ENCODE data around the gene AKT1S1.

AKT1S1 gene

DNA sequence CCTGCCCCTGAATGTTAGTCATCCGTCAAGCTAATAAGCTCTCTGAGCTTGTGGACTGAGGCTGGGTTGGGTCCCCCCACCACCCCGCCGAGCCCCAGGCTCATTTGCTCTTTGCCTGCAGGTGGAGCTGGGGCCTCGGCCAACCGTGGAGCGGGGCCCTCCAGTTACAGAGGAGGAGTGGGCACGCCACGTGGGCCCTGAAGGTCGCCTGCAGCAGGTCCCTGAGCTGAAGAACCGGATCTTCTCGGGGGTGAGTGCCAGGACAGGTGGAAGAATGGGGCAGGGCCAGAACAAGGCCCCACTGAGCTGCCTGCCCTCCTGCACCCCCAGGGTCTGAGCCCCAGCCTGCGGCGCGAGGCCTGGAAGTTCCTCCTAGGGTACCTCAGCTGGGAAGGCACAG, 5.5 kb upstream of the AKT1S1 start:
- no peak for DNase-seq

- DNase-seq = no peak
Measured at GRCh38 chr19:49881672-49882394, 4.7 kb upstream of the AKT1S1 start.

DNA sequence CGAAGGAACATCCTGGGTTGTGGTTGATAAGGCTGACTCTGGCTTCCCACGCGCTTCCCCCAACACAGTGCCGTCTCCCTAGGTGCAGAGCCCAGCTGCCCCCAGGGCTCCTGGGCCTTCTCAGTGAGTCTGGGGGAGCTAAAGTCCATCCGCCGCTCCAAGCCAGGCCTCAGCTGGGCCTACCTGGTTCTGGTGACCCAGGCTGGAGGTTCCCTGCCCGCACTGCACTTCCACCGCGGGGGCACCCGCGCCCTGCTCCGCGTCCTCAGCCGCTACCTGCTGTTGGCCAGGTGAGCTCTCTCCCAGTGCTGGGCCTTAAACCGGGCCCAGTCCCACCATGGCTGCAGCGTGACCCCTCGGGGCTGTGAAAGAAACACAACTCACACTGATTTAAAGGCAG, 4.0 kb upstream of the AKT1S1 start:
- no peak for DNase-seq

DNA sequence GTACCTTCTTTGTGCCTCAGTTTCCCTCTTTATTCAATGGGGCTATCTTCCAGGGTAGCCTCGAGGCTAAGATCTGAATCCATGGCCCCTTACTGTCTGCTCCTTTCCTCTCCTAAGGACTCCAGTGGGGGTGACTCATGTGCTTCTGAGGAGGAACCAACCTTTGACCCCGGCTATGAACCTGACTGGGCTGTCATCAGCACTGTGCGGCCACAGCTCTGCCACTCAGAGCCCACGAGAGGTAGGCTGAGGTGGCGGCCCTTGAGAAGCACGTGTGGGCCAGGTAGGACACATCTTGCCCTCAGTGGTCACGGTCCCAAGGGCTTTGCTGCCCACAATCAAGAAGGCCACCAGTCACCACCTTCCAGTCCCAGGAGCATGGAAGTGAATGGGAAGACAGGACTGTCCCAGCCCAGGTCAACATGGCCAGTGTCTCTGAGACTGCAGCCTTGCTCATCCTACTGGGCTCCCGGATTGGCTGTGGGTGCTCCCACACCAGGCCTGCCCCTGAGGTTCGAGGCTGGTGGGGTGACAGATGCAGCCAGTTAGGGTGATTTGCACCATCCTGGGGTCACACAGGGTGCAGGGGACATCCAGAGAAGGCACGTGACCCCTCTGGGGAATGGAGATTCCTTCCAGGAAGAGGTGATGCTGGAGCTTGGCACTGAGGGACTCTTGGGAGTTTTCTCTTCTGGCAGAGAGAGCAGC, 3.2 kb upstream of the AKT1S1 start:
- no peak for DNase-seq

- DNase-seq = peak; percentile 63
Measured at GRCh38 chr19:49879243-49879963, 2.2 kb upstream of the AKT1S1 start.

- no peak for DNase-seq
Measured at GRCh38 chr19:49878744-49879070, 1.6 kb upstream of the AKT1S1 start.

DNA sequence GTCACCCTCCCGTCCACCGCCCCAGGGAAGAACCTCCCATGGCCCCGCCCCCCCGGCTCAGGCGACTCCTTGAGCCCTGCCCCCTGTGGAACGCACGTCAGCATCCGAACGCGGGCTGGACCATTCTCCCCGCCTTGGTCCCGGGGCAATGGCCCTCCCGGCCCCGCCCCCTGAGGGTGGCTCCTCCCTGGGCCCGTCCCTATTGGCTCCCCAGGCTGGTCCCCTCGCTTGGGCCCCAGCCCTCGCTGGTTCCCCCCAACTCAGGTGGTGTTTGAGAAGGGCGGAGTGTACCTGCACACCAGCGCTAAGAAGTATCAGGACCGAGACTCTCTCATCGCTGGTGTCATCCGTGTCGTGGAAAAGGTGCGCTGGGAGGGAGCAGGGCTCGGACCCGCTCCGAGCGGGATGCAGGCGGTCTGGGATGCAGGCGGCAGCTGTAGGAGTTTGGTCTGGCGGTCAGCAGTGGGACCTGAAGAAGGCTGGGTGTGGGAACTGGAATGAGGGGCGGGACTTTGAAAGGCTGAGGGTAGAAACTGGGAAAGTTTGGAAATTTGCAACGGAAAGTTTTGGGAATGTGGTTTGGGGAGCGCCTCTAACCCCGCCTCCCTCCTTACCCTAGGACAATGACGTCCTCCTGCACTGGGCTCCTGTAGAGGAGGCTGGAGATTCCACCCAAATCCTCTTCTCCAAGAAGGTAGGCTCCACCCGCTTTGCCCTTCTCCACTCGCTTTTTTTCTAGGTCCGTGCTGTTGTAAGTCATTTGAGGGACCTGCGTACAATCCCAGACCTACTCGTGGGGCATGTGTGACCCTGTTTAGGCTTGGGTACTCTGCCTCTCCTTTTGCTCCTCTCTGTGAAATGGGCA, 956 bp upstream of the AKT1S1 start:
- DNase-seq = peak; percentile 96

DNA sequence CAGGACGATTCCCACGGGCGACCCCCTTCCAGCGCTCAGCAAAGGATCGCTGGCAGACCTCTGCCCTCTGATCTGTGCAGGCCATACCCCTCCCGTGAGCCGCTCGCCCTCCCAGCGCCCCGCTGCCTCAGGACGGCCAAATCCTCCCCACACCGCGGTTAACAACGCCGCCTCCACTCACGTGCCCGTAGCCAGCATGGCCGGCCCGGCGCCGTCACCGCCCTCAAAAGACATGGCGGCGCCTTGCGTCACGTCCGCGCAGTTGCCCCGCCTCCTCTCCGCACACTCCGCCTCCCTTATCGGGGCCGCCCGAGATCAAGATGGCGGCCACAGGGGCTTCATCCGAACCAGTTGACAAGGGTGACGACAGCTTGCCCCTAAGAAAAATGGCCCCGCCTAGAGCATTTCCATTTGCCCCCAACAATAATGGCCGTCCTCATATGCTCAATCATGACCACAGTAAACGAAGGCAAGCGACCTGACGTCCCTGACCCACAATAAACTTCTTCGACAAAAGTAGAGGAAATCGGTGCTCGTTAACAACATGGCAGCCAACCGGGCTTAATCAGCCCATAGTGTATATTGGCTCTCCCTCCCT, 634 bp downstream of the AKT1S1 start:
- peak; percentile 99 for DNase-seq

DNA sequence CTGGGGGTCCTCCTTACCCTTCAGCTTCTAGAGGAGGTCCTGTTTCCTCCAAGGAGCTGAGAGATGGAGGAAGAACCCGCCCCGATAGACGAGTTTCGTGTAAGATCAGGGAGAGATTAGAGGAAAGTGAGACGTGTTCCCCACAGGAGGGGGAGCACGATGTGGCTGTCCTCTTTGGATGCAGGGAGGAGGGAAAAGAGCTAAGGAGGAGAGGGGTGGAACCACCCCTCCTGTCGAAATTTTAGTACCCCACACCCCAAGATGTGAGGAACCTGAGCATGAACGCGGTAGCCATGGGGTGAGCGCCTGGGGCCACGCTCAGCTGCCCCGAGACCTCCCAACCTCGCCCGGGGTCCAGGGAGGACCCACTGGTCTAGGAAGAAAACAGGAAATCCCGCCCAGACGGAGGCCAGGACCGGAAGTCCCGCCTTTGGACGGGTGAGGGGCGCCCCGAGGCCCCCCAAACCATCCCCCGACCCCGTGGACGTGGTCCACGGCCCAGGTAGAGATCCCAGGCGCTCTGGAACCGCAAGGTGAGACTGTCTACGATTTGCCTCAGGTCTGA, 1.2 kb downstream of the AKT1S1 start:
- DNase-seq = peak; percentile 49

GRCh38 chr19:49875177-49875576, 2.0 kb downstream of the AKT1S1 start:
- DNase-seq = no peak

GRCh38 chr19:49874503-49875157, 2.5 kb downstream of the AKT1S1 start:
- DNase-seq = no peak

GRCh38 chr19:49873834-49874233, 3.3 kb downstream of the AKT1S1 start:
- no peak for DNase-seq

GRCh38 chr19:49873129-49873521, 4.0 kb downstream of the AKT1S1 start:
- DNase-seq = no peak

GRCh38 chr19:49872245-49873128, 4.7 kb downstream of the AKT1S1 start:
- DNase-seq = no peak

GRCh38 chr19:49871349-49871985, 5.7 kb downstream of the AKT1S1 start:
- no peak for DNase-seq

- DNase-seq = no peak
Measured at GRCh38 chr19:49870309-49870901, 6.8 kb downstream of the AKT1S1 start.

DNA sequence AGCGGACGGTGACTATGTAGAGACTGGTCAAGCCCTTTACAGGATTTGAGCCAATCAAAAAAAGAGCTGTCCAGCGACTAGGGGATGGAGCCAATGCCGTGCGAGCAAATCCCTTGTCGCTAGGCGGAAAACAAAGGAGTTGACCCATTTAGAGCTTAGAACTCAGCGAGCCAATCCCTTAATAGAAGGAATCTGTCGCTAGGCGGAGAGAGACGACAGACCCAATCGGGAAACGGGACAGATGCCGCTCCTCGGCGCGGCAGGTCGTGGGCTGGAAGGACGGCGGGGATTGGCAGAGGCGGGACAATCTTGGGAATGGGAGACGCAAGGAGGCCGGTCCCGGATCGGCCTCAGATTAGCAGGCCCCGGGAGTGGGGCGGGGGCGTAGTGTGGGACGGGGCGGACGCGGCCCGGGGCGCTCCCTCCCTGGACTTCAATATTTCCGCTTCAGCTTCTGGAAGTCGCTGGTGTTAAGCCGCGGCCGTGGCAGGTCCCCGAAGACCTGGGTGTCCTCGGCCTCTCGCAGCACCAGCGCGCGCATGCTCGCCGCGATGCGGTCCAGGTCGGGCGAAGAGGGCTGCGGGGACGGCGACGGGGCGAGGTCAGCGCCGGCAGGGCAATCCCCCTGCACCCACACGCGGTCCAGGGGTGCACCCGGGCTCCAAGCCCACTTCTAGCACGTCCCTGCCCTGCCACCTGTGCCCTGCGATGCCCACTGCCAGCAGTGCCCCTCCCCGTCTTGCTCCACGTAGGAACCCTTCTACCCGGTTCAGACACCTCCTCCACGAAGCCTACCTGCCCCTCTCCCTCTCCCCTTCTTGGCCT, 7.5 kb downstream of the AKT1S1 start:
- peak; percentile 100 for DNase-seq

DNA sequence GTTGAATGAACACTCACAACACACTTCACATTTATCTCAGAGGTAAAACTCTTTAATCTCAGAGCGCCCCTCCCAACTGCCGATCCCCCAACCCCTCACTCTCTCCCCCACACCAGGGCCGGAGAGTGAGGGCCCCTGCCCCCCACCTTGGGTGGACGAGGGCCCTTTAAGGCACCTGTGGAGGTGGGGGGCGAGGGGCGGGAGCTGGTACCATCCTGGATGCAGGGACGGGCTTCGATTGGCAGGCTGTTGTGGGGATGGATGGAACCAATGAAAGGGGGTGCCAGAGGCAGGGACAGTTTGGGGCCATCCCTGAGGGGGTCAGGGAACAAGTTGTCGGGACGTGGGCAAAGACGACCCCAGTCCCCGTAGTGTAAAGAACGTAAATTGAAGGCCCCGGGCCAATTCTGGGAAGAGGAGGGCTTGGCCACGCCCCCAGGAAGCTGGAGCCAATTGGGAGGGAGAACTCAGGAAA, 8.1 kb downstream of the AKT1S1 start:
- DNase-seq = no peak
